GM19099 (cell line): Measurements from ENCODE around the gene CDYL.

Experiments
- POLR2A ChIP-seq: IDR thresholded peaks from 3 replicates; pipeline ENCODE4 v1.6.1; 2011; ENCODE audit warnings: low read depth; ENCODE audit not compliant: insufficient read length; ENCODE audit errors: extremely low read depth

The CDYL gene

GRCh38 chr6:4776131-4776492 lies at the start of gene CDYL:
CDYL (plus strand) TSS chr6:4776404; CDS start chr6:4776784, 380 bp downstream.
- TF ChIP-seq POLR2A: peak; percentile 47

- no peak for TF ChIP-seq POLR2A
Measured at GRCh38 chr6:4726645-4727044, 49.6 kb upstream of the CDYL start.

GRCh38 chr6:4727217-4727616 lies 49.0 kb upstream of the CDYL start:
- TF ChIP-seq POLR2A: no peak

- no peak for TF ChIP-seq POLR2A
Measured at GRCh38 chr6:4727671-4728435, 48.4 kb upstream of the CDYL start.

- no peak for TF ChIP-seq POLR2A
Measured at GRCh38 chr6:4728436-4728769, 47.8 kb upstream of the CDYL start.

GRCh38 chr6:4728926-4729325 lies 47.3 kb upstream of the CDYL start:
- no peak for TF ChIP-seq POLR2A

- no peak for TF ChIP-seq POLR2A
Measured at GRCh38 chr6:4731996-4732395, 44.2 kb upstream of the CDYL start.

- TF ChIP-seq POLR2A: no peak
Measured at GRCh38 chr6:4732691-4733315, 43.4 kb upstream of the CDYL start.

GRCh38 chr6:4736371-4736873 lies 39.8 kb upstream of the CDYL start:
- no peak for TF ChIP-seq POLR2A

- TF ChIP-seq POLR2A: no peak
Measured at GRCh38 chr6:4740032-4740431, 36.2 kb upstream of the CDYL start.

- TF ChIP-seq POLR2A: no peak
Measured at GRCh38 chr6:4743062-4743461, 33.1 kb upstream of the CDYL start.

- no peak for TF ChIP-seq POLR2A
Measured at GRCh38 chr6:4743926-4744325, 32.3 kb upstream of the CDYL start.

GRCh38 chr6:4747588-4747987 lies 28.6 kb upstream of the CDYL start:
- no peak for TF ChIP-seq POLR2A

- TF ChIP-seq POLR2A: no peak
Measured at GRCh38 chr6:4751823-4752464, 24.3 kb upstream of the CDYL start.

GRCh38 chr6:4756247-4756646 lies 20.0 kb upstream of the CDYL start:
- no peak for TF ChIP-seq POLR2A

- TF ChIP-seq POLR2A: no peak
Measured at GRCh38 chr6:4759997-4760396, 16.2 kb upstream of the CDYL start.
